Inflammatory macrophage treated with lipopolysaccharide for 4 hours (primary cell): ENCODE measurements around the gene LMLN.
A peak's percentile ranks its signal among the peaks of the same experiment; 100 is the strongest.
"Not testable (repeated sequence)": the region's sequence is repeated elsewhere in the genome, so short reads cannot be mapped to it uniquely, and the experiment has no call there.

Experiments used
- DNase-seq: peaks from one replicate; pipeline ENCODE4 v3.0.0-alpha.2; 2020

Gene LMLN

DNA sequence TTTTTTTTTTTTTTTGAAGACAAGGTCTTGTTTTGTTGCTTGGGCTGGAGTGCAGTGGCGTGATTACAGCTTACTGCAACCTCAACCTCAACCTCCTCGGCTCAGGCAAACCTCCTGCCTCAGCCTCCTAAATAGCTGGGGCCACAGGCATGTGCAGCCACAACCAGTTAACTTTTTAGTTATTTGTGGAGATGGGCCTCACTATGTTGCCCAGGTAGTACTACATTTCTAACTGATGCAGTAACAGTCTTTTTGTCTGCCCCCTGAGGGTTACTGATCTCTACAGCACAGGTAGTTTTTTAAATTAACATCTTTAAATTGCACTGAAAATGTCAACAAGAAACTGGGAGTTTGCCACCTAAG lies 3.4 kb upstream of the LMLN start:
- DNase-seq: no peak

DNA sequence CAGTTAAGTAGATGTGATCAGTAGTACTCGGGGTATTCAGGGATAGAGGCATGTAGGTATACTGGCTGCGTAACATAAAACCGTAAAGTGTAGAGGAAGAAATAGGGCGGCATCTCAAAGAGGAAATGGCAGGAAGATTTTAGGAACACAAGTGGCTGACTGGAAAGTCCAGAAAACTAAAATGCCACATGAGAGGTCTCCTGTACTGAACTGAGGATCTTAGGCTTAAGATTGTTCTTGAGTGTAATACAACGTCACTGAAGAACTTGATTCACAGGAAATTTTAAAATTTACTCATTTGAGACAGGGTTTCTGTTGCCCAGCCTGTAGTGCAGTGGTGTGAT lies 2.3 kb upstream of the LMLN start:
- DNase-seq: peak; percentile 71

DNA sequence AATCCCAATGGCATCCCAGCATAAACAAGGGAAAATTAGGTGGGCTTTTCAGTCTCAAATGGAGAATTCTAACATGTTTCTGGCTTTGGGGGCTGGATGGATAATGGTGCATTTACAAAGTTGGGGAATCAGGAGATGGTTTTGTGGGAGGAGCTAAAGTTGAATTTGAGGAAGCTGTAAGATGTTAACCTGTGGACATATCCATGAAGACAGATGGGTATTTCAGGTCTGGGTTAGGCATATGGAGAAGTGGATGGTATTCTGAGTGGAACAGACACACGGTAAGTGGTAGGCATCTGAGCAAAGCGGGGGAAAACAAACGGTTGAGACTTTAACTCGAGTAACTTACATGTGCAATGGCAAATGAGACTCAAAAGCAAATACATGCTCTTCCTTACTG lies 1.7 kb upstream of the LMLN start:
- DNase-seq: no peak

DNA sequence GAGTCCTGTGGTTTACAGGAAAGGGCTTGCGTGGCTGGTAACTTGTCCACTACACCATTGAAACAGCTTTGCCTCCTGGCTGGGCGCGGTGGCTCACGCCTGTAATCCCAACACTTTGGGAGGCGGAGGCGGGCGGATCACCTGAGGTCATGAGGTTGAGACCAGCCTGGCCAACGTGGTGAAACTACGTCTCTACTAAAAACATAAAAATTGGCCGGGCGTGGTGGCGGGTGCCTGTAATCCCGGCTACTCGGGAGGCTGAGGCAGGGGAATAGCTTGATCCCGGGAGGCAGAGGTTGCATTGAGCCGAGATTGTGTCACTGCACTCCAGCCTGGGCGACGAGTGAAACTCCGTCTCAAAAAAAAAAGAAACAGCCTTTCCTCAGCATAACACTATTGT lies 1.2 kb upstream of the LMLN start:
- DNase-seq: not testable (repeated sequence)

DNA sequence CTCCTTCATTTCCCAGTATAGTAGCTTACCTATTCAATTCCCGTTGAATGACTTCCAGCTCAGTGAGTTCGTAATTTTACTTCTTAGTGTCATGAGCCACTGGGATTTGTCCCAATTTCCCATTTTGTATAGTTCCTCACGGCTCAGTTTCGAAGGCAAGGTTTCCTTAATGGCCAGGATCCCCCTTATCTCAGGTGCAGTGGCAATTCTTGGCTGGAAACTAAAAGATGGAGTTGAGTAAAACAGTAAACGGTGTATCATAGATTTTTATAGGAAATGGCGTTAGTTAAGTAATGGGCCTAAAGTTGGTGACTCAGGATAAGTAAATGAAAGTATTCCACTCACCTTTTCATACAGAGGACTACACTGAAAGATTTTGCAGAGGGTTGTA lies 522 bp upstream of the LMLN start:
- no peak for DNase-seq

DNA sequence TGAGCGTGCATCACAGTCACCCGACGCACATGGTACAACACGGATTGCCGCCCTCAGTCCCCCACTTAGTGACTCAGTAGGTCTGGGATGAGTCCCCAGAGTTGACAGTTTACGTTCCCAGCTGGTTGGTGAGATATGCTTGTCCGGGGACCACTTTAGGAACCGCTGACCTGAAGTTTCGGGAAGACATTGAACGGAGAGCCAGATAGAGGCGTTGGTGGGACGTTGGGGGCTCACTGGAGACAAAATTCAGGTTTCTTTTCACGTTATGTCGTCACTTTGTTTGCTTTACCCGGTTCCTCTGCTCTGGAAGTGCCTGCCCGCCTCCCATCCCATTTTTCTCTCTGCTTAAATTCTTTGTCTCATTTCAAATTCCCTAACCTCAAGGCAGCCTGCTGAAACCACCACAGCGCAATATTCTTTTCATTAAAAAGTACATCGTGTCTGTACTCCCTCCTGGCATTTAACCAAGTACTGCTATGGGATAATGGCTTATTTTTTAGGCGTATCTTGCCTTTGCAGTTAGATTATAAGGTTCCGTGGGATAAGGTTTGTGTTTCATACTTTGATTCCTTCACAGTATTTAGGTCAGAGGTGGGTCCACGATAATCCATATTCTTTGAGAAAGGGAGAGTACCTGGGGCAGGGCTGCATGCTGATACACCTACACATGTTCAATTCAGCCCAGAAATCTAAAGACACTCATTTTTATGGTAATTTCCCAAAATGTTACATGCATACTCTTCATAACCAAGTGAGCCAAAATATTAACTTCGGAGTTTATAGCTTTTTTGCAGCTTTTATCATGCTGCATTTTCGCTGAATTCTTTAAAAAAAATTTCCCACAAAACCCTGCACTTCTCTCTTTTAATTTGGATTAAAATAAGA lies 921 bp downstream of the LMLN start:
- DNase-seq: no peak

DNA sequence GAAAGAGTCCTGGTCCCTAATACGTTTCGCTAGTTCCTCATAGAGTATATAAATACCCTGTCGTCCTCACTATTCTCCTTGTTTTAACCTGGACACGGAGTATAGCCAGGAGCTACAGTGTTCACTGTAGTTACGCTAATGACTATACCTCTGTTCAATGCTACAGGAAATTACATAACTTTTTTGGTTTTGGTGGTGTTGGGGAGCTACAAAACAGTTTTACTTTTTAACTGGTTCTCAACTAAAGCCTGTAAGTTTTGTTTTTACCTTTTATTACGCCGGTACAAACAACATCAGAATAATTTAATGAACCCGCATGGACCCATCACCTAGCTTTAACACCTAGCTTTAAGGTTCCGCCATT lies 1.5 kb downstream of the LMLN start:
- DNase-seq: no peak

DNA sequence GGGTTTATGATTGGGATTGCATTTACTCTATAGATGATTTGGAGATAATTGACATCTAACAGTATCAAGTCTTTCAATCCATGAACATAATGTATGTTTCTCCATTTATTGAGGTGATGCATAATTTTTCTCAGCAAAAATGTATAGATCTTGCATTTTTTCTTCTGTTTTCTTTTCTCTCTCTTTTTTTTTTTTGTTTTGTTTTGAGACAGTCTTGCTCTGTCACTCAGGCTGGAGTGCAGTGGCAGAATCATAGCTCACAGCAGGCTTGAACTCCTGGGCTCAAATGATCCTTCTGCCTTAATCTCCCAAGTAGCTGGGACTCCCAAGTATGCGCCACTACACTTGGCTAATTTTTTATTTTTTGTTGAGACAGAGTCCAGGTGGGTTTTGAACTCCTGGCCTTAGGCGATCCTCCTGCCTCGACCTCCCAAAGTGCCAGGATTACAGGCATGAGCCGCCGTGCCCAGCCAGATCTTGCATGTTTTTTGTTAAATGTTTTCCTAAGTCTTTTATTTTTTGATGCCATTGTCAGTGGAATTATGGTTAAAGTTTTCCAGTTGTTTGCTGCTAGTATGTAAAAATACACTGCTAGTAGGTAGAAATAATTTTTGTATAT lies 3.1 kb downstream of the LMLN start:
- DNase-seq: no peak

DNA sequence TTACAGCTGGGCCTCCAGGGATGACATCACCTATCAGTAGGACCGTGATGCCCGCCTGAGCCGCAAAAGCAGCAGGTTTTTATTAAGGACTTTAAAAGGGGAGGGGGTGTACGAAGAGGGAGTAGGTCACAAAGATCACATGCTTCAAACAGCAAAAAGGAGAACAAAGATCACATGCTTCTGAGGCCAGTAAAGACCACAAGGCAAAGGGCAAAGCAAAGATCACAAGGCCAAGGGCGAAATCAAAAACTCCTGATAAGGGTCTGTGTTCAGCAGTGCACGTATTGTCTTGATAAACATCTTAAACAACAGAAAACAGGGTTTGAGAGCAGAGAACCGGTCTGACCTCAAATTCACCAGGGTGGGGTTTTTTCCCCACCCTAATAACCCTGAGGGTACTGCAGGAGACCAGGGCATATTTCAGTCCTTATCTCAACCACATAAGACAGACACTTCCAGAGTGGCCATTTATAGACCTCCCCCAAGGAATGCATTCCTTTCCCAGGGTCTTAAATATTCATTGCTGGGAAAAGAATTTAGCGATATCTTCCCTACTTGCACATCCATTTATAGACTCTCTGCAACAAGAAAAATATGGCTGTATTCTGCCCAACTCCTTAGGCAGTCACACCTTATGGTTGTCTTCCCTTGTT lies 7.4 kb downstream of the LMLN start:
- not testable (repeated sequence) for DNase-seq

DNA sequence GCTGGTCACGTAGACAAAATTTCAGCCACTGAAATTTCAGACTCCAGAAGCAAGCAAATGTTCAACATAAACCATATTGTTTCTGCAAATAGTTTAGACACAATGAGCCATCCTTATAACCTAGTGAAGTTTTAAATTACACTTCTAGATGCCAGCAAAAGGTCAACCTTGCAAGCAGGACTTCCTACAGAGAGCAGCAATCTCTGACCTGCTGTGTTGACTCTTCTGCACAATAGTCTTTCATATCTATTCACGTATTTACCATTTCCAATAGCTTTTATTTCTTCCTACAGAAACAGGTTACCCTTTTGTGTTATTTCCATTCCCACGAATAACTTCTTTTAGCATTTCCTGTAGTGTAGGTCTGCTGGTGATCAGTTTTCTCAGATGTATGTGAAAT lies 10.6 kb downstream of the LMLN start:
- DNase-seq: no peak

DNA sequence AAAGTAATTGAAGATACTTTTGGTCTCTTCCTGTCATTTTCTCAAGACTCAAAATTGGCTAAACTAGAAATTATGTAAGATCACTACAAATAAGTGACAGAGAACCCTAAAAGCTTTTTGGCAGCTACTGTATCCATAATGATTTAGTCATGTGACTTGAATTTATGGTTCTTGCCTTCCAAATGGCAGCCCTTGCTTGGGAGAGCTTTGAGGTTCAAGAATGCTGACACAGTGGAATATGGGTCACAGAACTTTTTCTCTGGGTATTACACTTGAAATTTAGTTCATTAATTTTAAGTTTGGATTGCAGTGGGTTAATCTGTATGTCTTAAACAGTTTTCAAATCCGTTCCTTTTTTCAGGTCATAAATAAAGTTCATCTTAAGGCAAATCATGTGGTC lies 14.0 kb downstream of the LMLN start:
- DNase-seq: no peak

DNA sequence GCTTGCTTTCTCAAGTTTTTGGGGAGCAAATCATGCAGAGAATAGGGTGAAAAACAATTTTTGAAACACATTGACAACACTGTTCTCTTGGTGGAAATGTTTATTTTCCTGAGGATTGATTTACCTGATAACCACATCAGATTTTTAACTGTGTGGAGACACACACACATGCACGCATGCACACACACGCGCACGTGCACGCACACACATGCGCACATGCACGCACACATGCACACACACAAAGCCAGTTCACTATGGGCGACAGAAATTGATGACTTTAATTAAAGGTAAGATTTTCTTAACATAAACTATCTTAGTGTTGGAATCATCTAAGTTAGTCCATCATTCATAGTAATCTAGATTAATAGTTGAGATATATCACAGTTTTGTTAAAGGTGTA lies 15.3 kb downstream of the LMLN start:
- DNase-seq: no peak

DNA sequence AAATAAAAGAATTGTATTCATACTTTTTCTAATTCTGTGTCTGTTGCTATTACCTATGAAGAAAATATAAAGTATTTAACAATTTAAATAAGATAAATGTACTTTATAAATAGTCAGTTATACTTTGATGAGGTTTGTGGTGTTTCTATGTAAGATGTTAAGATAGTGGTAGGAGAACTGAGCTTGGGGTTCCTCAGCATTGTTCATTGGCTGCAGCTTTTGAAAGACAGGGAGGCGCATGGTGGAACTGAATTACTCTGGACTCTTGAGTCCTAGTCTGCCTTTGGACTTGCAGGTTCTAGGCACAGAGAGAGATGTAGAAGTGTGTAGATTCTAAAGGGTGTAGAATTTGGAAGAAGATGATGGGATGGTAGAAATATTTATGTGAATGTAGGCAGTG lies 23.1 kb downstream of the LMLN start:
- DNase-seq: no peak

DNA sequence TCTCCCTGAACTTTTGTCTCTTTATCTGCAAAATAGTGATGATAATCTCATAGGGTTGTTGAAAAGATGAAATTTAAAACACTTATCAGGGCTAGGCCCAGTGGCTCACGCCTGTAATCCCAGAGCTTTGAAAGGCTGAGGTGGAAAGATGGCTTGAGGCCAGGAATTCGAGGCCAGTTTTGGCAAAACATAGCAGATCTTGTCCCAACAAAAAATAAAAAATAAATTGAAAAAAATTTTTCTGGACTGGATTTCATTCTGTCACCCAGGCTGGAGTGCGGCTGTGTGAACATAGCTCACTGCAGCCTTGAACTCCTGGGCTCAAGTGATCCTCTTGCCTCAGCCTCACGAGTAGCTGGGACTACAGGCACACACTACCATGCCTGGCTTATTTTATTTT lies 29.6 kb downstream of the LMLN start:
- DNase-seq: no peak

DNA sequence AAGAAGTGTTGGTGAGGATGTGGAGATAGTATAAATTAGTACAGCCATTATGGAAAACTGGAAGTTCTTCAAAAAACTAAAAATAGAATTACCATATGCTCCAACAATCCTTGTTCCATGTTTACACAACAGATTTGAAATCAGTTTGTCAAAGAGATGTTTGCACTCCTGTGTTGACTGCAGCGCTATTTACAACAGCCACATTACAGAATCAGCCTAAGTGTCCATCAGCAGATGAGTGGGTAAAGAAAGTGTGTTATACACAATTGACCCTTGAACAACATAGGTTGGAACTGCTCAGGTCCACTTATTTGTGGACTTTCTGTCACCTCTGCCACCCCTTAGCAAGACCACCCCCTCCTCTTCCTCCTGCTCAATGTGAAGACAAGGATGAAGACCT lies 34.7 kb downstream of the LMLN start:
- DNase-seq: no peak

DNA sequence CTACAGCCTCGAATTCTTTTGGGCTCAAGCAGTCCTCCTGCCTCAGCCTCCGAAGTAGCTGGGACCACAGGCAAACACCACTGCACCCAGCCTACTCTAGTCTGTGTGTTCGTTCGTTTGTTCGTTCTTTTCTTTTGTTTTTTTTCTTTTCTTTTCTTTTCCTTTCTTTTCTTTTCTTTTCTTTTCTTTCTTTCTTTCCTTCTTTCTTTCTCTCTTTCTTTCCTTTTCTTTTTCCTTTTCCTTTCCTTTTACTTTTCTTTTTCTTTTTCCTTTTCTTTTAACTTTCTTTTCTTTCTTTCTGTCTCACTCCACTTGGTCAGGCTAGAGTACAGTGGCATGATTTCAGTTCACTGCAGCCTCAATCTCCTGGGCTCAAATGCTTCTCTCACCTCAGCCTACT lies 36.8 kb downstream of the LMLN start:
- DNase-seq: no peak

DNA sequence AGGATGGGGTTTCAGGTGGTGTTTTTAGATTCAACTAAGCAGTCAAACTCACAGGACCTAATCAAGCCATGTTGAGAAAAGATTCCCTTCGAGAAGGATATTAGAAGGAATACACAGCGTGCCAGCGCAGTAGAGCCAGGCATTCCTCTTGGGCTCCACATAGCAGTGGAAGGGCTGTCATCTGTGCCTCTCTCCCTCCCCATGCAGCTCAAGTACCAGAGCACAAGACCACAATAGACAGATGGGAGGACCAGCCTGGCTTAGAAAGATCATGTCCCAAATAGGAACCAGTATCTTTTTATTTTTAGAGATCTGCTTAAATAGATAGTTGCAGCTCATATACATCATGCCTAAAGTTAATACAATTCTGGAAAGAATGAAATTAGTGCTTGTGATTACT lies 37.9 kb downstream of the LMLN start:
- DNase-seq: no peak

DNA sequence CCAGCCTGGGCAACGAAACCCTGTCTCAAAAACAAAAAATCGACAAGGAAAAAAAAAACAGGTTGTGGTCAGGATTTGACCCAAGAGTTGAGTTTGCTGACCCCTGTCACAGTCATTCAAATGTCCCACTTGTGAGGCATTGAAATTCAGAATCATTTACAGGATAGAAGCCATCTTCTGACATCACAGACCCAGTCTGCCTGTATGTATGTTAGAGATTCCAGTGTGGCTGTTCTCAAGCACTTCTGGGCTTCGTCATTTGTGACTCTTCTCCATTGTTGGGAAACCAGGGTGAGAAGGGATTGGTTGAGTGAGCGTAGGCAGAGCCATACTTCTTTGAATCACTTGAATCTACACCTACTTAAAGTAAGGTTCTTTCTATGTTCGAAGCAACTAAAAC lies 57.1 kb downstream of the LMLN start:
- DNase-seq: no peak

DNA sequence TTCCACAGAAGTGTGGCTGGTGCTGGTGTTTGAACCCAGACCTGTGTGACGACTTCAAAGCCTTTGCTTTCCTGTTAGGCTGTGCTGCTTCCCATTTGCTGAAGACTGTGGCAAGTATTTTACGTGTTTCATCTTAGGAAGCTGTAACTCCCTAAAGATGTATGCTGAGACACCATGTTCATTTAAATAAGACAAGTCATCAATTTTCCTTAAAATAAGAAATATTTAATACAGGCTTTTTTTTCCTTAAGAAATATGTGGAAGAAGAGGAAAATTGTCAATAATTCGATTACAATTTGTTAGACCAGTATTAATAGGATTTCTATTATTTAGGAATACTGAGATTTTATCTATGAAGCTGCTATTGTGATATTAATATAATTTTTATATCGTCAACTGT lies 58.4 kb downstream of the LMLN start:
- no peak for DNase-seq

DNA sequence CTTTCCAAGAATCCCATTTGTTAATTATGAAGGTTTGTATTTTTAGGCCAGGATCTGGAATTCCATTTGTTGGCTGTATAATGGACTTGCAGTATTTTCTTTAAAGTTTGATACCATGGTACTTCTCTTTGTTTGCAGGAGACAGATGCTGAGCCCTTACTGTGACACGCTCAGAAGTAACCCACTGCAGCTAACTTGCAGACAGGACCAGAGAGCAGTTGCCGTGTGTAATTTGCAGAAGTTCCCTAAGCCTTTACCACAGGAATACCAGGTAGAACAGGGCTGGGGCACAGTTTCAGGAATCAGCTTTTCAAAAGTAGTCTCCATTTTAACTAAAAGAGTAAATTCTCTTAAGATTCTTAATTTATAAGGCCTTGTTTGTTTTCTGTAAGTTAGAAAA lies 59.1 kb downstream of the LMLN start:
- no peak for DNase-seq

DNA sequence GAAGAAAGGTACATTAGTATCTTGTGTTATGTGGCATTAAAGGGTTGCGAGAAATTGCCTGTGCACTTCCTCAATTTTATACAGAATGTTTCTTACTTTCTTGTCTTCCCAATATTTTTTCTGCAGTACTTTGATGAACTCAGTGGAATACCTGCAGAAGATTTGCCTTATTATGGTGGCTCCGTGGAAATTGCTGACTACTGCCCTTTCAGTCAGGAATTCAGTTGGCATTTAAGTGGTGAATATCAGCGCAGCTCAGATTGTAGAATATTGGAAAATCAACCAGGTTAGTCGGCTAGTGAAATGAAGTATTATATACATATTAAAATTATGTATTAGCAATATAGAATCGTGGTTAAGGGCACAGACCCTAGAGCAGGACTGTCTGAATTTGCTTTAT lies 61.3 kb downstream of the LMLN start:
- DNase-seq: no peak

DNA sequence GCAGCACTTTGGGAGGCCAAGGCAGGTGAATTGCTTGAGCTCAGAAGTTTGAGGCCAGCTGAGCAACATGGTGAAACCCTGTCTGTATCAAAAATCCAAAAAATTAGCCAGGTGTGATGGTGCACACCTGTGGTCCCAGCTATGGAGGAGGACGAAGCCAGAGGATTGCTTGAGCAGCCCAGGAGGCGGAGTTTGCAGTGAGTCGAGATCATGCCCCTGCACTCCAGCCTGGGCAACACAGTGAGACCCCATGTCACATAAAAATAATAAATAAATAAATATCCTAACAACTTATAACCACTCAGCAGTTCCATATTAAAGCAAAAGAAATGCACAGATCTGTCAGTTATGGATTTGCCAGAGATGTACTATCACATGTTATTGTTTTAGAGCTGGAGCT lies 62.6 kb downstream of the LMLN start:
- no peak for DNase-seq

DNA sequence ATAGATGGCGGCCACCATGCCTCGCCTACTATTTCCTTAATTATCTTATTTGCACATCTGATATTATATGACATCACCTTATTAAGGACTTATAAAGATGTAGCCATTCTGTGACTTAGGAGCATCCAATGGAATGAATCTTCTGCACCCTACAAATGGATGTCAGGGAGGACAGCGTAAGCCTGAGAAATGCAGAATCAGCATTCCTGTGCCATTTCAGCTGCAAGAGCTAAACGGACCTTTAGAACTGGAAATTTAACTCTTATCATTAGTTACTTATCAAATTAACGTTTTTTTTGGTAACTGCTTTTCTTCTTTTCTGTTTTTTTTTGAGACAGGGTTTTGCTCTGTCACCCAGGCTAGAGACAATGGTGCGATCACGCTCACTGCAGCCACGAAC lies 65.6 kb downstream of the LMLN start:
- no peak for DNase-seq

DNA sequence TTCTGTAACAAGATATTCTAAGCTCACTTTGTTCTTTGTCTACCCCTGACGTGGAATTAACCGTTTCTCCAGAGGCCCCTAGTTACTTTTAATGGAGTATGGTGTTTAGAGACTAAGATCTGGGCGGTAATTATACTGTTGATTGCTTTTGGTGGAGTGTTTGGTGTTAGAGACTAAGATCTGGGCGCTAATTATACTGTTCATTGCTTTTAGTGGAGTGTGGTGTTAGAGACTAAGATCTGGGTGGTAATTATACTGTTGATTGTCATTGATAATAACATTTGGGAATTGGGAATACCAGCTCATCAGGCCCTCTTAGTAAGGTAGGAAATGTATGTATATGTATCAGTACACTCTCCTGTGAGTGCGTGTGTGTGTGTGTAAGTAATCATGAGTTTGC lies 66.6 kb downstream of the LMLN start:
- no peak for DNase-seq
